Activated CD4-positive, alpha-beta T cell treated with anti-CD3 and anti-CD28 coated beads, Interleukin-2, amount 10 ng/mL, durations not matched to agents 7 days and 5 days (primary cell): ENCODE measurements around the gene SLC14A1. TPM values are rescaled to one million over a fixed set of nuclear protein-coding genes. Genes with fewer than 3 reads are reported as not detected.

Experiments
- CTCF ChIA-PET: fragments of 350-600 bp; sonication (Branson Sonifier 250); formaldehyde crosslinking; loops from one replicate; lab custom pipeline; 2021; ENCODE audit warnings: antibody characterized with exemption; lab: Charles Lee
- POLR2A ChIA-PET: fragments of 350-600 bp; sonication (Branson Sonifier 250); formaldehyde crosslinking; loops from one replicate; lab custom pipeline; 2021; ENCODE audit warnings: antibody characterized with exemption; lab: Charles Lee
- DNase-seq: peaks from one replicate; pipeline ENCODE4 v3.0.0-alpha.2; 2020
- H3K27ac Mint-ChIP-seq: one replicate; pipeline ENCODE4 v1.8.0; 2021; ENCODE audit warnings: mild to moderate bottlenecking, moderate library complexity, mixed read lengths
- H3K27me3 Mint-ChIP-seq: one replicate; pipeline ENCODE4 v1.8.0; 2021; ENCODE audit warnings: mixed read lengths
- H3K36me3 Mint-ChIP-seq: one replicate; pipeline ENCODE4 v1.8.0; 2021; ENCODE audit warnings: low read depth, mixed read lengths
- H3K4me1 Mint-ChIP-seq: one replicate; pipeline ENCODE4 v1.8.0; 2021; ENCODE audit warnings: mixed read lengths
- H3K4me3 Mint-ChIP-seq: one replicate; pipeline ENCODE4 v1.8.0; 2021; ENCODE audit warnings: mild to moderate bottlenecking, moderate library complexity, mixed read lengths
- H3K9me3 Mint-ChIP-seq: one replicate; pipeline ENCODE4 v1.8.0; 2021; ENCODE audit warnings: mixed read lengths
- total RNA-seq, 2 experiments: library from RNA; stranded (reverse); gene quantifications; one replicate each; pipeline ENCODE4 v1.2.3, GENCODE V29; 2021

Gene SLC14A1
- total RNA-seq, 2 experiments from 2014 or later, result 7.3 to 8.7 TPM

DNA sequence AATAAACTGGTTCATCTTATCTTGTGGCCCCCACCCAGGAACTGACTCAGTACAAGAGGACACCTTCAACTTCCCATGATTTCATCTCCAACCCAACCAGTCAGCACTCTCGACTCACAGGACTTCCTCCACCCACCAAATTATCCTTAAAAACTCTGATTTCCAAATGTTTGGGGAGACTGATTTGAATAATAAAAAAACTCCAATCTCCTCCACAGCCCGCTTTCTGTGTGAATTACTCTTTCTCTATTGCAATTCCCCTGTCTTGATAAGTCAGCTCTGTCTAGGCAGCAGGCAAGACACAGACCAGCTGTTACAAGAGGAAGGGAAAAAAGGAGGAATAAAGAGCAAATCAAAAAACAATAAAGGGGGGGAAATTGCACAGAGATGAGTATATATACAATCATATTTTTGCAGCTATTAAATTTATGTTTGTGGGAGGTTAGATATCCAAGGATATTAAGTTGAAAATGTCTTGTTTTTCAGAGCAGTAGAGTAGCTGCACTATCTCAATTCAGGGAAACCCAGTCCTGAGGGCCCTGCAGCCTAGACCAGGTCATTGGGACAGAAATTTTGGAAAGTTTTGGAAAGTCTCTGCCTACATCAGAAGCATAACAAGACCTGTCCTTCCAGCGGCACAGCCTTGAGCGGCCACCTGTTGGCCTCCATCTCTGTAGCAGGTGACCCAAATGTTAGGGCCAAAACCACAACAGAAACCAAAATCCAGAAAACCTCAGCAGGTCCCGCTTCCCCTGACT is 68.7 kb downstream of the SLC14A1 start:
- Mint-ChIP-seq H3K27me3 (peaks cover 9% of the 10 kb centered on the region), H3K9me3 (peaks cover 4% of the 10 kb centered on the region), H3K4me1 (no peaks in the 10 kb centered on the region), H3K27ac (no peak overlapping the region), H3K4me3 (no peak overlapping the region), H3K36me3 (no peaks in the 10 kb centered on the region)
- no peak for DNase-seq
- CTCF ChIA-PET, result no interaction called here
- POLR2A ChIA-PET, result interaction anchor here (0.6 kb wide), 1 partner anchor 15 kb away, joined by 3 read pairs; no protein-coding TSS in a partner anchor

DNA sequence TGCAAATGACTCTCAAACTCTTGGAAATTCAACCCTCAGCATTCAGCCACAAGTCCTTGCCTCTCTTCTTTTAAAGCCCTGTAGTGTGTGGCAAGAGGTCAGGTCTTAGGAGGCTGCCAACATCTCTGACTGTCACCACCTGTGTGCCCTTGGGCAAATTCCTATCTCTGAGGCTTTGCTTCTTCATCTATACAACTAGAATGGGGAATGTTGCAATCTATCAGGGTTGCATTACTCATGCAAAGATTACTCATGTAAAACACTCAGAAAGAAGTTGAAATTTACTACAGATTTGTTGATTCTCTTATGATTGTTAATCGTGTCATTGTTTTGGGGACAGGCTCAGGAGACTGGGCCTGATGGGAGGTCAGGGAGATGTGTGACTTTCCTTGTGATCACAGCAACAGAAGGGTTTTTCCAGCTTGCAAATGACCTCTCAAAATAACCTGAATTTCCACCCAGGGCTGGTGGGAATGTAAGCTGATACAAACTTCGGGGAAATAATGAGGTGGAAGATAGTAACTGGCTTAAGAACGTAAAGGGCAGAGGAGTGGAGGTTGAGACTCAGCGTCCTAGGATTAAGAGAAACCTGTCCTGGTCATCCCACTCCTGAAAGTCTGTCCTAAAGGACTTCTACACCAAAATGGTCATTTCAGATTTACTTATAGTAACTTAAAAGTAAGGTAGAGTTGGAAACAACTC is 69.4 kb downstream of the SLC14A1 start:
- Mint-ChIP-seq H3K27me3 (peaks cover 12% of the 10 kb centered on the region), H3K36me3 (no peaks in the 10 kb centered on the region), H3K4me1 (no peaks in the 10 kb centered on the region), H3K4me3 (no peak overlapping the region), H3K9me3 (peaks cover 4% of the 10 kb centered on the region), H3K27ac (no peak overlapping the region)
- DNase-seq, result no peak
- ChIA-PET POLR2A (no interaction called here), CTCF (no interaction called here)

DNA sequence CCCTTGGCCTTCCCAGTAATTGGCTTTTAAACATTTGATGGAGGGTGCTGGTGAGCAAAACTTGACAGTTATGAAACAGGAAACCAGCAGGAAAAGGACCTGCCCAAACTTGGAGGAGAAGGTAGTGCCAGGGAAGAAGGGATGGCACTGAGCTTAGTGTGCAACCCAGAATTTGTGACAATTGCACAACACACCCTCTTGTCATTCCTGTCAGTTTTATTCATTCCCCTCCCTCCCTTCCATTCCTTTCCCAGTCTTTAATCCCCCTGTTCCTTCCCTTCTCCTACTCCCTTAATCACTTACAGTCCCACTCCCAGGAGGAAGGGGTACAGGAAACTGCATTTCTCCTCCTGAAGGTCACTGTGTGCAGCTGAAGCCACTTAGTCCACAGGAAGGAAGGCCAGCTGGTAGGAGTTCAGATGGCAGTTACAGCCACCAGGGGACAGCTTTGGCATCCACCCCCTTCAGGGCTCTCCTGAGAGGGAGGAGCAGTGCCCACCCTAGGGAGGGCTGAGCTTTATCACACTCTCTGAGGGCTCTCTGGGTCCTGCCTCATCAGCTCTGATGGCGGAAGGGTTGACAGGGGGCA is 77.5 kb downstream of the SLC14A1 start:
- Mint-ChIP-seq H3K4me3 (no peak overlapping the region), H3K4me1 (no peaks in the 10 kb centered on the region), H3K27ac (no peak overlapping the region), H3K36me3 (peaks cover 2% of the 10 kb centered on the region), H3K27me3 (peaks cover 5% of the 10 kb centered on the region), H3K9me3 (peaks cover 15% of the 10 kb centered on the region)
- CTCF ChIA-PET, result no interaction called here
- DNase-seq, result no peak
- POLR2A ChIA-PET, result no interaction called here

Other genes starting within 250 kb of the SLC14A1 start
- under 1 TPM; 0.10 to 0.12 TPM for gene SLC14A2, start 108.7 kb upstream of the SLC14A1 start, total RNA-seq
- gene SIGLEC15, start 101.5 kb downstream of the SLC14A1 start, total RNA-seq, result not detected
- 10 to 100 TPM; 21.6 to 26.6 TPM for gene EPG5, start 243.1 kb downstream of the SLC14A1 start, total RNA-seq